Measurements from ENCODE around the gene GTF2A1L.

Gene GTF2A1L

DNA sequence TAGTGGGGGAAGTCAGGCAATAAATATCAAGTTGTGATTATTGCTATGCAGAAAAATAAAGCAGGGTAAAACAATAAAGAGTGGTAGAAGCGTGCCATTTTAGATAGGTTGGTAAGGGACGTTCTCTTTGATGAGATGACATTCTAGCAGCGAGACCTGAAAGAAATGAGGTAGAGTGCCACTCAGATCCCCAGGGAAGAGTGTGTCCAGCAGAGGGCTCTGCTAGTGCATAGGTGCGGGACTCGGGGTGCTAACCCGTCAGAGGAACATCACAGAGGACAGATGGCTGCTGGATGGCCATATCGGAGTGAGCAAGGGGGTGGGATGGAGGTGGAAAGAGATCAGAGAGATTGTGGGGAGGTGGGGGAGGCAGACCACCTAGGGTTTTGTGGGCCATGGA lies 16.3 kb upstream of the GTF2A1L start:
- Histone ChIP-seq H3K4me2 (ENCODE audit: low read depth, low read length, poor library complexity, severe bottlenecking) (no peak overlapping the region), H4K20me1 (ENCODE audit: low read depth, low read length) (no peaks in the 10 kb centered on the region), H3K4me3 (ENCODE audit: insufficient read depth, low read length, poor library complexity, severe bottlenecking) (no peak overlapping the region), H3K36me3 (ENCODE audit: low read length) (no peaks in the 10 kb centered on the region), H3K79me2 (ENCODE audit: insufficient read depth, low read length) (no peaks in the 10 kb centered on the region), H3K9ac (ENCODE audit: low read length) (no peak overlapping the region), H3K9me3 (ENCODE audit: insufficient read depth, low read length) (no peaks in the 10 kb centered on the region), H3K9me2 (replicated peaks; ENCODE audit: insufficient read depth, low read length) (no peaks in the 10 kb centered on the region), H2AFZ (ENCODE audit: low read depth, low read length, severe bottlenecking) (no peak overlapping the region), H3F3A (ENCODE audit: insufficient read depth) (no peaks in the 10 kb centered on the region), H3K27me3 (ENCODE audit: low read length) (no peaks in the 10 kb centered on the region), H3K27ac (ENCODE audit: low read depth, low read length) (no peak overlapping the region)
- TF ChIP-seq EZH2phosphoT487 (conservative IDR thresholded peaks at IDR 0.05; ENCODE audit: low read length) = no peak
- peak; percentile 27 for TF ChIP-seq CTCF (IDR thresholded peaks at IDR 0.05; ENCODE audit: insufficient read depth, low read length, poor library complexity, severe bottlenecking)

GRCh38 chr2:48605482-48606175 lies 12.0 kb upstream of the GTF2A1L start:
- H3F3A ChIP-seq (ENCODE audit: insufficient read depth) = no peaks in the 10 kb centered on the region
- no peaks in the 10 kb centered on the region for H4K20me1 ChIP-seq (ENCODE audit: low read depth, low read length)
- no peak overlapping the region for H3K27ac ChIP-seq (ENCODE audit: low read depth, low read length)
- TF ChIP-seq CTCF (IDR thresholded peaks at IDR 0.05; ENCODE audit: insufficient read depth, low read length, poor library complexity, severe bottlenecking) (no peak), EZH2phosphoT487 (conservative IDR thresholded peaks at IDR 0.05; ENCODE audit: low read length) (no peak)
- H3K36me3 ChIP-seq (ENCODE audit: low read length) = no peaks in the 10 kb centered on the region
- H3K79me2 ChIP-seq (ENCODE audit: insufficient read depth, low read length) = no peaks in the 10 kb centered on the region
- H3K9ac ChIP-seq (ENCODE audit: low read length) = no peak overlapping the region
- no peaks in the 10 kb centered on the region for H3K9me2 ChIP-seq (replicated peaks; ENCODE audit: insufficient read depth, low read length)
- no peak overlapping the region for H3K4me3 ChIP-seq (ENCODE audit: insufficient read depth, low read length, poor library complexity, severe bottlenecking)
- H3K27me3 ChIP-seq (ENCODE audit: low read length) = no peaks in the 10 kb centered on the region
- H2AFZ ChIP-seq (ENCODE audit: low read depth, low read length, severe bottlenecking) = no peak overlapping the region
- no peak overlapping the region for H3K4me2 ChIP-seq (ENCODE audit: low read depth, low read length, poor library complexity, severe bottlenecking)
- no peaks in the 10 kb centered on the region for H3K9me3 ChIP-seq (ENCODE audit: insufficient read depth, low read length)

DNA sequence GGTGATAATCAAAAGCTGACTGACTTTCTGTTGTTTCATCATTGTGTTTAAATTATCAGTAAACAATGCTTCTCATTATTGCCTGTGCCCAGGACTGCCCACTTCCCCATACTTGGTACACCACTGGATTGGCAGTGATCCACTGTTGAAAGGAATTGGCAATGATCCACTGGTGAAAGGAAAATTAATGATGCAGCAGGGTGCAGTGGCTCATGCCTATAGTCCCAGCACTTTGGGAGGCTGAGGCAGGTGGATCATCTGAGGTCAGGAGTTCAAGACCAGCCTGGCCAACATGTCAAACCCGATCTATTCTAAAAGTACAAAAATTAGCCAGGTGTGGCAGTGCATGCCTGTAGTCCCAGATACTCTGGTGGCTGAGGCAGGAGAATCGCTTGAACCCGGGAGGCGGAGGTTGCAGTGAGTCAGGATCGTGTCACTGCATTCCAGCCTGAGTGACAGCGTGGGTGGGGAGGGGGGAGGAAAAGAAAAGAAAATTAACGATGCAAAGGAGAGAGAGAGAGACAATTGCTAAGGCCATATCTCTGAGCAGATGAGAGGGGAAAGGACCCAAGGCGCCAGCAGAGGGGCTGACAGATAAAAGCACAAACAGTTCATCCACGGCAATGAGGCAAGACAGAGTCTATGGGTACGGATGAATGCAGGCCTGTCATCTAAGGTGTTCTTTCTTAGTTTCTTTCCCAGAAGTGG lies 10.2 kb upstream of the GTF2A1L start:
- Histone ChIP-seq H3K36me3 (ENCODE audit: low read length) (no peaks in the 10 kb centered on the region), H3K27me3 (ENCODE audit: low read length) (no peaks in the 10 kb centered on the region), H4K20me1 (ENCODE audit: low read depth, low read length) (no peaks in the 10 kb centered on the region), H3K9me2 (replicated peaks; ENCODE audit: insufficient read depth, low read length) (no peaks in the 10 kb centered on the region), H3K9me3 (ENCODE audit: insufficient read depth, low read length) (no peaks in the 10 kb centered on the region), H3K9ac (ENCODE audit: low read length) (no peak overlapping the region), H3K4me3 (ENCODE audit: insufficient read depth, low read length, poor library complexity, severe bottlenecking) (no peak overlapping the region), H2AFZ (ENCODE audit: low read depth, low read length, severe bottlenecking) (no peak overlapping the region), H3K4me2 (ENCODE audit: low read depth, low read length, poor library complexity, severe bottlenecking) (no peak overlapping the region), H3K79me2 (ENCODE audit: insufficient read depth, low read length) (no peaks in the 10 kb centered on the region), H3F3A (ENCODE audit: insufficient read depth) (no peaks in the 10 kb centered on the region), H3K27ac (ENCODE audit: low read depth, low read length) (no peak overlapping the region)
- no peak for TF ChIP-seq CTCF (IDR thresholded peaks at IDR 0.05; ENCODE audit: insufficient read depth, low read length, poor library complexity, severe bottlenecking)
- no peak for TF ChIP-seq EZH2phosphoT487 (conservative IDR thresholded peaks at IDR 0.05; ENCODE audit: low read length)

Data from SU-DHL-6 (cell line).